22Rv1 (cell line): ENCODE measurements around the gene FAM219A.

Source experiments
- H3K27ac ChIP-seq: fragments of 450-650 bp; 2 replicates; pipeline ENCODE4 v1.5.1; 2017
- ZFX ChIP-seq: fragments of 450-650 bp; IDR thresholded peaks from 2 replicates; pipeline ENCODE4 v1.6.1; 2017; ENCODE audit warnings: antibody characterized with exemption, borderline replicate concordance
- TF ChIP-seq, protein P1 (sequence below): fragments of 450-650 bp; IDR thresholded peaks from 2 replicates; pipeline ENCODE4 v1.5.1; 2017; ENCODE audit warnings: mild to moderate bottlenecking

The FAM219A gene

GRCh38 chr9:34430843-34431437 is 27.4 kb downstream of the FAM219A start:
- TF ChIP-seq, protein P1, sequence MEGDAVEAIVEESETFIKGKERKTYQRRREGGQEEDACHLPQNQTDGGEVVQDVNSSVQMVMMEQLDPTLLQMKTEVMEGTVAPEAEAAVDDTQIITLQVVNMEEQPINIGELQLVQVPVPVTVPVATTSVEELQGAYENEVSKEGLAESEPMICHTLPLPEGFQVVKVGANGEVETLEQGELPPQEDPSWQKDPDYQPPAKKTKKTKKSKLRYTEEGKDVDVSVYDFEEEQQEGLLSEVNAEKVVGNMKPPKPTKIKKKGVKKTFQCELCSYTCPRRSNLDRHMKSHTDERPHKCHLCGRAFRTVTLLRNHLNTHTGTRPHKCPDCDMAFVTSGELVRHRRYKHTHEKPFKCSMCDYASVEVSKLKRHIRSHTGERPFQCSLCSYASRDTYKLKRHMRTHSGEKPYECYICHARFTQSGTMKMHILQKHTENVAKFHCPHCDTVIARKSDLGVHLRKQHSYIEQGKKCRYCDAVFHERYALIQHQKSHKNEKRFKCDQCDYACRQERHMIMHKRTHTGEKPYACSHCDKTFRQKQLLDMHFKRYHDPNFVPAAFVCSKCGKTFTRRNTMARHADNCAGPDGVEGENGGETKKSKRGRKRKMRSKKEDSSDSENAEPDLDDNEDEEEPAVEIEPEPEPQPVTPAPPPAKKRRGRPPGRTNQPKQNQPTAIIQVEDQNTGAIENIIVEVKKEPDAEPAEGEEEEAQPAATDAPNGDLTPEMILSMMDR = no peak
- TF ChIP-seq ZFX = no peak
- H3K27ac ChIP-seq = no peak overlapping the region

DNA sequence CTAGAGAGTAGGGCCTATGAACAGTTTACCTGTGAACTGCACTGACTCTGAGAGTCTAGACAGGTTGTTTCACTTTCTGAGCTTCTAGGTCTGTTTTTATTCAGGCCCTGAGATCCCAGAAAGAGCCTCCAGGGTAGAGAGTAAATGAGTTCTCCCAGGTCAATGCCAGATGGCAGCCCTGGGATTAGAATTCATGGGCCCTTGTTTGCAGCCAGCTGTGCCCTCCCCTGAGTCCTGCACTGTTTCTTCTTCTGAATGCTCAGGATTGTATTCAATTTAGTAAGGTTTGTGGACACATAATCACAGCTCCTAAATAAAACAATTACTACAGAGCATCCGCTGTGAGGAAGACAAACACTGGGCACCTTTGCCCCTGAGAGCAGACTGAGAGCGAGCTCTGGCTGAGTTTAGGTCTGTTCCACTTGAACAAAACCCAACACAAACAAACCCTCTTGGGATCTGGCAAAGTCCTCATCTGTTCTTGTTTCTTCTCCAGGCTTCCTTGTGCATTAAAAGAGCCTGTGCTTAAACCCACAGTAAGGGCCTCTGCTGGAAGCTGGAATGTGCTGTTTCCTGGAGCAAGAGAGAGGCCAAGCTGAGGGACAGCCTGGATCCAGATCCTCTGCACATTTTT is 29.9 kb downstream of the FAM219A start:
- peak overlapping the region; percentile 47 for H3K27ac ChIP-seq
- TF ChIP-seq, protein P1 = no peak
- TF ChIP-seq ZFX = no peak

- no peak overlapping the region for H3K27ac ChIP-seq
- TF ChIP-seq, protein P1 = no peak
- no peak for TF ChIP-seq ZFX
These were observed 31.9 kb downstream of the FAM219A start for GRCh38 chr9:34426347-34427074.

DNA sequence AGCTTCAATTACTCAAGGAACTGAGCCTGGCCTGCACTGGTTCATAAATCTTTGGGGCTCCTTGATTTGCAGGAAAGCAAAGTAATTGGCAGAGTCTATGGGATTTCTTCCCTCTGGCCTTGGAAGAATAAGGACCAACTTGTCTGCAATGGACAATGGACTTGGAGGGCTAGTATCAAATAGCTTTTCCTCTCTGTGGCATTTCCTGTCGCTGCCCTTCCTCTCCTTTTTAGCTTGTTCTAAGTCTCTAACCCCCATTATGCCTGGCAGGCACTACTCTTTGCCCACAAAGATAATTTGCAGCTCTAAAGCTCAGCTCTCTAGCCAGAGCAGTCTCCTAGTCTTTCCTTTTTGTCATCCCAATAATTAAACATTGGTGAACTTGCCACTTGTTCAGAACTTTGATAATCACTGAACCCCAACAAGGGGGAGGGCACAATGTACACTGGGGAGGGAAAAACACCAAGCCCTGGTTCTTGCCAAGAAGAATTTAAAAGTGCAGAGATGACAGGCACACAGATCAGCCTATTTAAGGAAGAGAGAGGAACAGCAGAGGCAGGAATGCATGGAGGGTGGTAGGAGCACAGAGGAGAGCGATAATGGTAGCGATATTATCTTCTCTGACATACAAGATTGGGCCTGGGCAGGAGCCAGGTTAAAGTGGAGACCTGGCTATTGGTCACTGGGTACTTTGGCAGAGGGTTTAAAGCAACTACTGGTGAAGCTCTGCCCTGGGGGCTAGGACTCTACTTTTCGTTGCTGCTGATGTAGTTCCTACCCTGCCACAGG is 38.5 kb downstream of the FAM219A start:
- no peak for TF ChIP-seq ZFX
- TF ChIP-seq, protein P1 = no peak
- H3K27ac ChIP-seq = no peak overlapping the region

DNA sequence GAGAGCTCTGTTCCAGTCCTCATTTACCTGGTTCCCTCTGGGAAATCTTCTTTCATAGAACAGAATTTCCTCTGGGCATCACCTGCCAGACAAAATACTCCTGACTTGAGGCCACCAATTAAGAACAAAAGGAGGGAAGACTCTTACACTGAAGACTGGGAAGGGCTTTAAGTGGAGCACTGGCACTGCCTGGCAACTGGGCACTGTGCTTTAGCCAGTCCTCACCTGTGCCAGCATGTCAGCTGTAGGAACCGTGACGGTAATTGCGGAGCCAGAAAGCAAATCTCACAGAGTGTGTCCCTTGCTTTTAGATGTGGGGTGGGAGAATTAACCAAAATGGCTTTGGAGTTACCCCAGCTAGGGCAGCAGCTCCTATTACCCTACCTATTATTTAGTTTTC is 40.6 kb downstream of the FAM219A start:
- TF ChIP-seq ZFX = no peak
- TF ChIP-seq, protein P1 = no peak
- H3K27ac ChIP-seq = no peak overlapping the region

- no peak overlapping the region for H3K27ac ChIP-seq
These were observed 45.0 kb downstream of the FAM219A start for GRCh38 chr9:34413231-34413852.

More at GRCh38 chr9:34413231-34413852, 45.0 kb downstream of the FAM219A start:
- TF ChIP-seq, protein P1 = no peak
- TF ChIP-seq ZFX = no peak
